ENCODE data around the gene USP17L11.
"Not testable (repeated sequence)": the region's sequence is repeated elsewhere in the genome, so short reads cannot be mapped to it uniquely, and the experiment has no call there.

Gene USP17L11

GRCh38 chr4:9215105-9215504 is at the start of gene USP17L11:
USP17L11 (plus strand) TSS chr4:9215405; CDS start chr4:9215405, 0 bp downstream.
- not testable (repeated sequence) for DNase-seq

GRCh38 chr4:9165990-9166389 is 49.2 kb upstream of the USP17L11 start:
- peak; percentile 60 for DNase-seq

GRCh38 chr4:9169791-9170459 is 45.3 kb upstream of the USP17L11 start, which contains the start of gene FAM90A26:
FAM90A26 (plus strand) TSS chr4:9170409; CDS start chr4:9173173, 2,764 bp downstream.
- DNase-seq: not testable (repeated sequence)

DNA sequence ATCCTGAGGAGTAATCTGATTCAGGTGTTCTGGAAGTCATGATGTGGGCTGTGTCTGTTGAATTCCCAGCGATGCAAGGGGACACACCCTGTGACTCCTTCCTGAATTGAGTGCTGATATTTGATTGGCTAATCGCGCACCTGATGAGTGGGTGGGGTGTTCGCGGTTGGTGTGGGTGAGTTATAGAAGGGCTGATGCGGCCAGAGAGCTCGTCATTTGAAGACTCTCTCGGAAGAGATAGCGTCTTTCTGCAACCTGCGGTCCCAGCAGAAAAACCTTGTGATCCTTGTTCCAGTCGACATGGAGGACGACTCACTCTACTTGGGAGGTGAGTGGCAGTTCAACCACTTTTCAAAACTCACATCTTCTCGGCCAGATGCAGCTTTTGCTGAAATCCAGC is 4.8 kb upstream of the USP17L11 start, which contains the start of gene USP17L10:
TSS of gene USP17L10 (plus strand) at position 301 of the 400 bp plus-strand sequence. CDS start at position 301, 0 bp downstream.
- not testable (repeated sequence) for DNase-seq

GRCh38 chr4:9214701-9215100 is 504 bp upstream of the USP17L11 start:
- not testable (repeated sequence) for DNase-seq

DNA sequence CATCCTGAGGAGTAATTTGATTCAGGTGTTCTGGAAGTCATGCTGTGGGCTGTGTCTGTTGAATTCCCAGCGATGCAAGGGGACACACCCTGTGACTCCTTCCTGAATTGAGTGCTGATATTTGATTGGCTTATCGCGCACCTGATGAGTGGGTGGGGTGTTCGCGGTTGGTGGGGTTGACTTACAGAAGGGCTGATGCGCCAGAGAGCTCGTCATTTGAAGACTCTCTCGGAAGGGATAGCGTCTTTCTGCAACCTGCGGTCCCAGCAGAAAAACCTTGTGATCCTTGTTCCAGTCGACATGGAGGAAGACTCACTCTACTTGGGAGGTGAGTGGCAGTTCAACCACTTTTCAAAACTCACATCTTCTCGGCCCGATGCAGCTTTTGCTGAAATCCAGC is 4.6 kb downstream of the USP17L11 start, which contains the start of gene USP17L12:
TSS of gene USP17L12 (plus strand) at position 301 of the 400 bp plus-strand sequence. CDS start at position 301, 0 bp downstream.
- not testable (repeated sequence) for DNase-seq

- not testable (repeated sequence) for DNase-seq
Observed at GRCh38 chr4:9224596-9224995, 9.4 kb downstream of the USP17L11 start, which contains the start of gene USP17L13. USP17L13 (plus strand) TSS chr4:9224896; CDS start chr4:9224896, 0 bp downstream.

GRCh38 chr4:9230249-9230648 is 15.0 kb downstream of the USP17L11 start:
- DNase-seq: not testable (repeated sequence)

- DNase-seq: not testable (repeated sequence)
Observed at GRCh38 chr4:9234085-9234484, 18.9 kb downstream of the USP17L11 start, which contains the start of gene USP17L15. USP17L15 (plus strand) TSS chr4:9234385; CDS start chr4:9234385, 0 bp downstream.

- DNase-seq: peak; percentile 2
Observed at GRCh38 chr4:9238461-9238860, 23.3 kb downstream of the USP17L11 start.

DNA sequence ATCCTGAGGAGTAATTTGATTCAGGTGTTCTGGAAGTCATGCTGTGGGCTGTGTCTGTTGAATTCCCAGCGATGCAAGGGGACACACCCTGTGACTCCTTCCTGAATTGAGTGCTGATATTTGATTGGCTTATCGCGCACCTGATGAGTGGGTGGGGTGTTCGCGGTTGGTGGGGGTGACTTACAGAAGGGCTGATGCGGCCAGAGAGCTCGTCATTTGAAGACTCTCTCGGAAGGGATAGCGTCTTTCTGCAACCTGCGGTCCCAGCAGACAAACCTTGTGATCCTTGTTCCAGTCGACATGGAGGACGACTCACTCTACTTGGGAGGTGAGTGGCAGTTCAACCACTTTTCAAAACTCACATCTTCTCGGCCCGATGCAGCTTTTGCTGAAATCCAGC is 28.4 kb downstream of the USP17L11 start, which contains the start of gene USP17L17:
TSS of gene USP17L17 (plus strand) at position 301 of the 400 bp plus-strand sequence. CDS start at position 301, 0 bp downstream.
- not testable (repeated sequence) for DNase-seq

- not testable (repeated sequence) for DNase-seq
Observed at GRCh38 chr4:9247953-9248680, 32.9 kb downstream of the USP17L11 start, which contains the start of gene USP17L18. USP17L18 (plus strand) TSS chr4:9248630; CDS start chr4:9248630, 0 bp downstream.

GRCh38 chr4:9253078-9253477 is 37.9 kb downstream of the USP17L11 start, which contains the start of gene USP17L19:
USP17L19 (plus strand) TSS chr4:9253378; CDS start chr4:9253378, 0 bp downstream.
- not testable (repeated sequence) for DNase-seq

- not testable (repeated sequence) for DNase-seq
Observed at GRCh38 chr4:9257824-9258223, 42.6 kb downstream of the USP17L11 start, which contains the start of gene USP17L20. USP17L20 (plus strand) TSS chr4:9258124; CDS start chr4:9258124, 0 bp downstream.

GRCh38 chr4:9262572-9262971 is 47.4 kb downstream of the USP17L11 start, which contains the start of gene USP17L21:
USP17L21 (plus strand) TSS chr4:9262872; CDS start chr4:9262872, 0 bp downstream.
- not testable (repeated sequence) for DNase-seq
